GM20000 (cell line): ENCODE results near the gene VSIG10L2.
A peak's percentile ranks its signal among the peaks of the same experiment; 100 is the strongest.

Source experiments
- DNase-seq: peaks from one replicate; pipeline ENCODE4 v3.0.0; 2012; ENCODE audit warnings: low spot score
- CTCF ChIP-seq: IDR thresholded peaks from 2 replicates; pipeline ENCODE4 v1.5.1; 2012; ENCODE audit warnings: mild to moderate bottlenecking, control low read depth; ENCODE audit errors: extremely low read depth, missing control alignments

The VSIG10L2 gene

GRCh38 chr11:125992893-125993292 lies 47.0 kb downstream of the VSIG10L2 start:
- no peak for TF ChIP-seq CTCF
- no peak for DNase-seq

GRCh38 chr11:125994509-125994908 lies 48.7 kb downstream of the VSIG10L2 start:
- DNase-seq = no peak

GRCh38 chr11:125995313-125995712 lies 49.5 kb downstream of the VSIG10L2 start:
- TF ChIP-seq CTCF = no peak
- peak; percentile 46 for DNase-seq

More at GRCh38 chr11:125994509-125994908, 48.7 kb downstream of the VSIG10L2 start:
- TF ChIP-seq CTCF = no peak

GRCh38 chr11:125998267-125998666 lies 52.4 kb downstream of the VSIG10L2 start:
- TF ChIP-seq CTCF = no peak
- no peak for DNase-seq

GRCh38 chr11:125999234-125999880 lies 53.5 kb downstream of the VSIG10L2 start:
- TF ChIP-seq CTCF = no peak
- DNase-seq = no peak

GRCh38 chr11:126002181-126002580 lies 56.3 kb downstream of the VSIG10L2 start:
- TF ChIP-seq CTCF = no peak
- no peak for DNase-seq
